ENCODE results near the gene MED27. TPM values are rescaled to one million over a fixed set of nuclear protein-coding genes. Genes with fewer than 3 reads are reported as not detected.
A peak's percentile ranks its signal among the peaks of the same experiment; 100 is the strongest.

Gene MED27
- total RNA-seq, 1 donor from 2014 or later: 28.3 TPM

GRCh38 chr9:131971482-131972074 is 108.1 kb downstream of the MED27 start:
- DNase-seq (ENCODE audit: low read depth): no peak

DNA sequence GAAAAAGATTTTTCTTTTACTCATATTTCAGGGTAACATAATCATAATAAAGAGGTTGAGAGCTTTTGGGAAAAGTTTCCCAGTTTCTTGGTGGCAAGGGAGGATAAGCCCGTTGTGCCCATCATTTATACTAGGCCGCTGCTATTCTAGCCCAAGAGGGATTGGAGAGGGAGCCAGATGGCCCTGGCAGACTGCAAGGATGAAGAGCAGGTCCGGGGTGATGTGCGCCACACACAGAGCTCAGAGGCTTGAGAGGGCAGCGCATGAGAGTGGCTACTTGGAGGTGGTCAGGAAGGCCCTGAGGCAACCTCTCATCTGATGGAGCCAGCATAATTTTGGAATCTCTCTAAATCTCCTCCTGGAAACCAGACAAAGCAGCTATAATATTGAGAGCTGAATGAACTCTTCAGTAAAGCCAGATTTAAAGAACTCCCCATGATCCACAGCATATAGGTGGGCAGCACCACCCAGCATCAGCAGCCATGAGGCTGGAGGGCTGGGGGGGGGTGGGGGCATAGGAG is 110.1 kb downstream of the MED27 start:
- DNase-seq (ENCODE audit: low read depth): no peak

DNA sequence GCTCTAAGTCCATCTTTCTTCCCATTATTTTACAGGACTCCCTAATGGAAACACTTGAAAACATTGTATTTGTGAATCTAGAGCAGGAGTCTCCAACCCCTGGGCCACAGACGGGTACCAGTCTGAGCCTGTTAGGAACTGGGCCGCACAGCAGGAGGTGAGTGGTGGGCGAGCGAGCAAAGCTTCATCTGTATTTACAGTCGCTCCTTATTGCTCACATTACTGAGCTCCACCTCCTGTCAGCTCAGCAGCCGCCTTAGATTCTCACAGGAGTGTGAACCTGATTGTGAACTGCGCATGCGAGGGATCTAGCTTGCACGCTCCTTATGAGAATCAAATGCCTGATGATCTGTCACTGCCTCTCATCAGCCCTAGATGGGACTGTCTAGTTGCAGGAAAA is 111.0 kb downstream of the MED27 start:
- no peak for DNase-seq (ENCODE audit: low read depth)

- DNase-seq (ENCODE audit: low read depth): no peak
Observed at GRCh38 chr9:131965841-131966240, 113.8 kb downstream of the MED27 start.

- no peak for DNase-seq (ENCODE audit: low read depth)
Observed at GRCh38 chr9:131965103-131965502, 114.6 kb downstream of the MED27 start.

GRCh38 chr9:131963072-131964030 is 116.3 kb downstream of the MED27 start:
- DNase-seq (ENCODE audit: low read depth): no peak

DNA sequence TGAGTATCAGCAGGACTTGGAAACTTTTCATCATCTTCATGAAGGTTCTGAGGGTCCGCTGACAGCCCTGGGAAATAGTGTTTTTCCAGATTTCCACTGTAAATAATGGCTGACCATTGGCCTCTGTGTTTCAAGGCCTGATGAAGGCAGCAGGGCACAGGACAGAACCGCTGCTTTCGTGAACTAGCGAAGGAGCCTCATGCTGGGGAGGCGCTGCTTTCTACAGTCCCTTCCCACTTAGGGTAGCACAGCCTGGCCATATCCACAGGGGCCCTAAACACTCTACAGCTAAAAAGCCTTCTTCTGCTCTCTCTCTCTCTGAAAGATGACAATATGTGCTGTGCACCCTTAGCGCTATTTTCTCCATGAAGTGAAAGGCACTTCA is 118.2 kb downstream of the MED27 start:
- DNase-seq (ENCODE audit: low read depth): no peak

DNA sequence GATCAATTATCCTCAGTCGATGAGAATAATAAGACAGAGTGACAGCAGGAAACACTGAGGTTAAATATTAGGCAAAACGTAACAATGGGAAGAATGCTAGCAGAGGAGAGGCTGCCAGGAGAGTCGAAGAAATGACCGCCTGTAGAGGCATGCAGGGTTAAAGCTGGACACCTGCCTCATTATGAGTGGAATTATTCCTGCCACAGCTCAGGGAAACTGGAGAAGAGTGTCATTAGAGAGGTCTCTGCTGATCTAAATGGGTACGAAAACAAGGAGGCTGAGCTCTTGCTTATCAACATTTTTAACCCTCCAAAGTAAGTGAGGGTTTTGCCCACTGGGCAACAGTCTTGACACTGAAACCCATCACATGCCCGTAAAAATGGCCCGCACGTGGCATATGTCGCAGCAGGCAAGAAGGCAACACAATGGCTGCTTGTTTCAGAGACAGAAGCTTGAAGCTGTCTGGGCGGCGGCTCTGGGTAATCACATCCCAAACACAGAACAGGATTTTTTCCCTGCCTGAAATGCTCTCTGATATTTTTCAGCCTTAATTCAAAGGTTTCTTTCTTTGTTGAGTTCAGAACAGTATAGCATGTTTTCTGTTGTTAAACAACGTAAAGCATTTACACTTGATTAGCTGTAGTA is 118.7 kb downstream of the MED27 start:
- peak; percentile 44 for DNase-seq (ENCODE audit: low read depth)

DNA sequence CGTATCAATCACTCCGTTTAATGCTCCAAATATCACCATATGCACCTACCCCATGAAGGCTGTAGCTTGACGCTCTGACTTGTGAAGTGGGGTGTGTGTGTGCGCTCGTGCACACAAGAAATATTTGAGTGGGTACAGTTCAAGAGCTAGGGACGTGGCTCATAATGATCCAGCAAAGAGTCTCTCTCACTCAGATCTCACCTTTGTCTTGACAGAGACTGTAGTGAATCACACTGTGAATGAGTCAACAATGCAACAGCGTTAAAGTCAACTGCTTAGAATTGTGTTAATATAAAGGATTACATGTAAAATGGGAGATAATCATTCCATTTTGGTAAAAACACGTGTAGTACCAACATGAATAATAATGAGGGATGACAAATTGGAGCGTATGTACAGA is 119.4 kb downstream of the MED27 start:
- DNase-seq (ENCODE audit: low read depth): no peak

DNA sequence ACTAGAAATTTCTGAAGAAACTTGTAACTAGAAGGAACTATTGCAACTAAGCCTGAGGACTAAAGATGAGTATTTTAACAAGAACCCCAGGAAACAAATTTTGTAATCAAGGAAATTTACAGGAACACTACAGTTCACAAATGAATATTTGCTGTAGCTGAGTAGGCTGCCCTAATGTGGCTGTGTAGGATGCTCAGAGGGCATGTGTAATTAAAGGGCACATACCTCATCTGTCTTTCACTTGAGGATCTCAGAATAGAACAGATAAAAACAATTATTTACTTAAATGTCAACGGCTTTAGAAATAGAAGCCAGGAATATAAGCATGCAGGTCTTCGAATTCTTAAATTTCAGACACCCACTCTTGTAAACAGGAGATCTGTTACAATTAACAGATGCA is 119.8 kb downstream of the MED27 start:
- DNase-seq (ENCODE audit: low read depth): no peak

- no peak for DNase-seq (ENCODE audit: low read depth)
Observed at GRCh38 chr9:131959056-131959455, 120.6 kb downstream of the MED27 start.

GRCh38 chr9:131954299-131954698 is 125.4 kb downstream of the MED27 start:
- DNase-seq (ENCODE audit: low read depth): no peak

GRCh38 chr9:131951905-131952304 is 127.8 kb downstream of the MED27 start:
- DNase-seq (ENCODE audit: low read depth): peak; percentile 57

- no peak for DNase-seq (ENCODE audit: low read depth)
Observed at GRCh38 chr9:131951155-131951554, 128.5 kb downstream of the MED27 start.

- DNase-seq (ENCODE audit: low read depth): no peak
Observed at GRCh38 chr9:131950487-131950886, 129.2 kb downstream of the MED27 start.

- no peak for DNase-seq (ENCODE audit: low read depth)
Observed at GRCh38 chr9:131946180-131946579, 133.5 kb downstream of the MED27 start.

- no peak for DNase-seq (ENCODE audit: low read depth)
Observed at GRCh38 chr9:131943351-131943841, 136.3 kb downstream of the MED27 start.

GRCh38 chr9:131942146-131942720 is 137.4 kb downstream of the MED27 start:
- DNase-seq (ENCODE audit: low read depth): no peak

DNA sequence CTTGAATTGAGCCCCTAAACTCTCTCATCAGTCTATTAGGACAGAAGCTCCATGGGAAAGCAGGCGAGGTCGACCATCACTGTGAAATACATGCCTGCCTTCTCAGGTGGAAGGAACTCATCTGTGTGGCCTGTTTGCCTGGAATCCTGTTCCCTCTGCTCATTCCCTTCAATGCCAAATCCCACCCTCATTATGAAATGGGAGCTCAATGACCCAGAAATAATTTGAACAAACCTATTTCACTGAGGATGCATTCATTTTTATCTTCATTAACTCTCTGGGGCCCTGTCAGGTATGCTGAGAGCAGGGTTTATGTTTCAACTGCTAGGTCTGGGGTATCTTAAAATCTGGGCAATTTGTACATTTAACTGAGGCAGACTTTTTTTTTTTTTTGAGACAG is 142.2 kb downstream of the MED27 start:
- DNase-seq (ENCODE audit: low read depth): no peak

GRCh38 chr9:131936929-131937328 is 142.7 kb downstream of the MED27 start:
- no peak for DNase-seq (ENCODE audit: low read depth)

DNA sequence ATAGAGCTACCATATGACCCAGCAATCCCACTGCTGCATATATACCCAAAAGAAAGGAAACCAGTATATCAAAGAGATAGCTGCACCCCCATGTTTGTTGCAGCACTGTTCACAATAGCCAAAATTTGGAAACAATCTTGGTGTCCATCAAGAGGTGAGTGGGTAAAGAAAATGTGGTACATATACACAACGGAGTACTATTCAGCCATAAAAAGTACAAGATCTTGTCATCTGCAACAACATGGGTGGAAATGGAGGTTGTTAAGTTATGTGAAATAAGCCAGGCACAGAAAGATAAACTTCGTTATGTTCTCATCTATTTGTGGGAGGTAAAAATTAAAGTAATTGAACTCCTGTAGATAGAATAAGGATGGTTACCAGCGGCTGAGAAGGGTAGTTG is 145.0 kb downstream of the MED27 start:
- DNase-seq (ENCODE audit: low read depth): no peak

Data from myocyte (in vitro differentiated cells).